ENCODE measurements around the gene ARHGEF39. TPM values are rescaled to one million over a fixed set of nuclear protein-coding genes. Genes with fewer than 3 reads are reported as not detected.
"Not testable (repeated sequence)": the region's sequence is repeated elsewhere in the genome, so short reads cannot be mapped to it uniquely, and the experiment has no call there.

ARHGEF39 gene
- total RNA-seq, 2 experiments from 2014 or later, result 11.8 to 13.5 TPM

DNA sequence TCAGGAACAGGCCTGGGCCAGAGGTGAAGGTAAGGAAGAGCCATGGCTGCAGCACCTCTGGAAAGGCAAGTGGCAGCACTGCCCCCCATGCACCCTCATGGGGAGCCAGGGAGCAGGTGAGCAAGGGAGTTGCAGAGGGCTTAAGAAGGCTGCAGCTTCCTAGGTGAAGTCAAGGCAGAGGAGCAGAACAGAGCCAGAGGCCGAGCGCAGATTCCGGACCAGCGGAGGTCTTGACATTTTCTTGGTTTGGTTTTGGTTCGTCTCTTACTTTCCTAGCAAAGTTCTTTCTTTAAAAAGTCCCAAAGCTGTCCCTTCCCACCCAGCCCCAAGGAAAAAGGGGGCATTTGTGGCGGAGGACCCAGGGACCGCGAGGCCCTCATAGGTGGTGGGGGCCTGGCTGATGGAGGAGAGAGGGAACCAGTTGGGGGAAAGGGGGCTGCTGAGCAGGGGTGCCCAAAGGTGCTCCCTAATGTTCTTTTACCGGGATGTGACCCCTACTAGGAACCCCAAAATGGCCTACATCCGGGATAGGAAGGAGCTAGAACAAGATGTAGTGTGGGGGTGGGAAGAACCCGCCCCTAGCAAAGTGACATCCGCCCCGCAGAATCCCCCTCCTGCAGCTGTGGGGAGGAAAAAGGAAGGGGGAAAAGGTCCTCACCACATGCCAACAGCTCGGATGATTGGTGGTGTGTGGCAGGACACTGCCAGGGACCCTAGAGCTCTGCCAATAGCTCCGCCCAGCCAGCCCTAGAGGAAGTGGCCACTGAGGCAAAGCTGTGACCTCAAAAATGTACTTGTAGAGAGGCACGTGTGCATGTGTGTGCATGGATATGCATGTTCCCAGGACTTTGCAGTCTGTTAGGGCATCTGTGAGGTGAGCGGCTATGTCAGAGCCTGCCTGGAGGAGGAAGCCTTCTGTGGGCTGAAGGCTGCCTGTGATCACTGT is 45.9 kb downstream of the ARHGEF39 start:
- H3K4me3 Mint-ChIP-seq, result peak overlapping the region; percentile 42
- peaks cover 45% of the 10 kb centered on the region for H3K4me1 Mint-ChIP-seq
- H3K9me3 Mint-ChIP-seq, result no peaks in the 10 kb centered on the region
- H3K27me3 Mint-ChIP-seq, result peaks cover 7% of the 10 kb centered on the region
- DNase-seq, result peak; percentile 52
- H3K36me3 Mint-ChIP-seq (ENCODE audit: low read depth), result peaks cover 4% of the 10 kb centered on the region
- H3K27ac Mint-ChIP-seq, result peak overlapping the region; percentile 85
- ChIA-PET POLR2A (interaction anchor here (0.6 kb wide), 1 partner anchor 14 kb away, joined by 8 read pairs; no protein-coding TSS in a partner anchor), CTCF (interaction anchor here (1.0 to 8.0 kb wide), 10 partner anchors 9 to 263 kb away, joined by 4 to 98 read pairs (median 8); partner anchors contain the start of gene TESK1)

GRCh38 chr9:35618325-35618727 is 46.7 kb downstream of the ARHGEF39 start, which contains the start of gene CD72:
Gene CD72 (minus strand): TSS chr9:35618413. CDS start chr9:35618303, 110 bp downstream.
- Mint-ChIP-seq H3K4me1 (peaks cover 45% of the 10 kb centered on the region), H3K36me3 (ENCODE audit: low read depth) (peaks cover 4% of the 10 kb centered on the region), H3K27ac (peak within 1 kb of the TSS; percentile 85), H3K4me3 (peak within 1 kb of the TSS; percentile 75), H3K9me3 (no peaks in the 10 kb centered on the region), H3K27me3 (peaks cover 9% of the 10 kb centered on the region)
- ChIA-PET POLR2A (no interaction called here), CTCF (interaction anchor here (1.4 to 8.0 kb wide), 4 partner anchors 10 to 264 kb away, joined by 4 to 98 read pairs (median 16); no protein-coding TSS in a partner anchor)
- DNase-seq, result no peak

DNA sequence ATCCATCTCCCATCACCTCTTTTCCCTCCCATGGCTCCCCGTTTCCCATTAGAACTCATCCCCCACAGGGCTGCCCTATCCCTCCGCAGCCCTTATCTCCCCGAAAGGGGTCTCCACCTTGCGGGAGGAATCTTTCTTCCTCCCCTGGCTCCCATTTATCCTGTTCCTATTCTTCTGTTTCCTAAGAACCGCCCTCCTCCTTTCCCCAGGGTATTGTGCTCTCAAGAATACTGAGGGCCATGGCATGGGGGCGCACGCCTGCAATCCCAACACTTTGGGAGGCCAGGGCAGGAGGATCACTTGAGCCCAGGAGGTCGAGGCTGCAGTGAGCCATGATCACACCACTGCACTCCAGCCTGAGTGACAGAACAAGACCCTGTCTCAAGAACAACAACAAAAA is 47.4 kb downstream of the ARHGEF39 start:
- DNase-seq, result no peak
- ChIA-PET POLR2A (no interaction called here), CTCF (interaction anchor here (1.1 to 10.5 kb wide), 6 partner anchors 9 to 110 kb away, joined by 3 to 98 read pairs (median 16); partner anchors contain the start of genes SIT1 and TESK1)
- Mint-ChIP-seq H3K27me3 (peaks cover 11% of the 10 kb centered on the region), H3K36me3 (ENCODE audit: low read depth) (peaks cover 4% of the 10 kb centered on the region), H3K4me3 (peak overlapping the region; percentile 75), H3K9me3 (no peaks in the 10 kb centered on the region), H3K27ac (peak overlapping the region; percentile 85), H3K4me1 (peaks cover 45% of the 10 kb centered on the region)

DNA sequence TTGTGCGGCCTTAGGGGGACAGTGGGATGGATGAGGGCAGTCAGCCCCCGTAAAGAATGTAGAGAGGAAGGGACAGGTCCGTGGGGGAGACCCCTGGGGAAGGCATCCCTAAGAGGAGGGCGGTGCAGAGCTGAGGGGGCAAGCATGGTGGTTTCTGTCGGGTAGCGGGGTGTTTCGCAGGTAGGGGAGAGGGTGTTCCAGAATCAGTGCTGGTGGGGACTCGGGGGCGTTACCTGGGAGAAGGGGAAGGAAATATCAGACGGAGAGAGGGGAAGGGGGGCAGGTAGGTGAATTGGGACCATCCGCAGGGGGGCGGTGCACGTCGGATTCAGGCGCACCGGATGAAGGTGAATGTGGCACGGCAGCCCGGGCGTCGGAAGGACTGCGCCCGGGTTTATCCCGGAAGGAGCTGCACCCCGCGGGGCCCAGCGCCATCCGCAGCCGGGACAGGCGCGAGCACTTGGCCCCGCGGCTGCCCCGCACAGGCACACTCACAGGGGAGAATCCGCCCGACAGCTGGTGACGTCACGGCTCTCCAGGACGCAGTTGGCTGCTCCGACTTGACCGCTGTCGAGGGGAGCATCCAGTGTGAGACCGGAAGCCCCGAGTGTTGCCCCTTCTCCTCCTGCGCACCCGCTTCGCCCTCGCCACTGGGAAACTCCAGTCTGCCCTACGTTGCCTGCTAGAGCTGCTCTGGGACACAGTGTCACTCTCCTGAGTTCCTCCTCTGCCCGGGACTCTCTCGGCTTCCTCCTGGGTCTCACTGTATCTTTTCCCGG is 48.1 kb downstream of the ARHGEF39 start:
- Mint-ChIP-seq H3K27me3 (peaks cover 11% of the 10 kb centered on the region), H3K27ac (peak overlapping the region; percentile 85), H3K4me3 (peak overlapping the region; percentile 75), H3K36me3 (ENCODE audit: low read depth) (peaks cover 4% of the 10 kb centered on the region), H3K4me1 (peaks cover 45% of the 10 kb centered on the region), H3K9me3 (no peaks in the 10 kb centered on the region)
- ChIA-PET CTCF (interaction anchor here (1.1 to 10.5 kb wide), 6 partner anchors 8 to 111 kb away, joined by 3 to 98 read pairs (median 16); partner anchors contain the start of genes SIT1 and TESK1), POLR2A (interaction anchor here (0.6 kb wide), 1 partner anchor 110 kb away, joined by 3 read pairs; no protein-coding TSS in a partner anchor)
- peak; percentile 65 for DNase-seq

GRCh38 chr9:35615981-35616680 is 48.9 kb downstream of the ARHGEF39 start:
- Mint-ChIP-seq H3K4me3 (peak overlapping the region; percentile 75), H3K36me3 (ENCODE audit: low read depth) (peaks cover 4% of the 10 kb centered on the region), H3K4me1 (peaks cover 52% of the 10 kb centered on the region), H3K27me3 (peaks cover 11% of the 10 kb centered on the region), H3K9me3 (no peaks in the 10 kb centered on the region), H3K27ac (peak overlapping the region; percentile 85)
- no peak for DNase-seq
- POLR2A ChIA-PET, result no interaction called here
- CTCF ChIA-PET, result interaction anchor here (1.1 to 10.5 kb wide), 6 partner anchors 7 to 112 kb away, joined by 3 to 98 read pairs (median 16); partner anchors contain the start of genes SIT1 and TESK1

DNA sequence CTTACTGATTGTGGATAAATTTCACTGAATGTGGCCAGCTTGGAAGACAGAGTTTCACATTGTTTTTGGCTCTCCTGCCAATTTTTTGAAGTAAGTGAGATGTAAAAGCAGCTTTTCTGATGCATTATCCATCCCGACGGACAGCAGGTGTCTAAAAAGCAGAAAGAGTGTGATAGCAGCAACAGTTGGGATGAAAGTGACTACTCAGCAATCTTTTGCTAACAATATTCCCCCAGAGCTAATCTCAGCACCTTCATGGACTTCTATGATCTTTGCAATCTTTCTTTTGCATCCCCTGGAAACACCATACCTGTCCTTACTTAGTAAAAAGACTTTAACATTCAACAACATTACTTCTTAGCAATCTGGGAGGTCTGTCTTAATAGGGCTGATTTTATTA is 52.2 kb downstream of the ARHGEF39 start:
- no peak overlapping the region for H3K27ac Mint-ChIP-seq
- DNase-seq, result no peak
- POLR2A ChIA-PET, result no interaction called here
- no peak overlapping the region for H3K4me3 Mint-ChIP-seq
- peaks cover 7% of the 10 kb centered on the region for H3K36me3 Mint-ChIP-seq (ENCODE audit: low read depth)
- H3K9me3 Mint-ChIP-seq, result no peaks in the 10 kb centered on the region
- CTCF ChIA-PET, result interaction anchor here (0.6 to 10.5 kb wide), 11 partner anchors 8 to 263 kb away, joined by 3 to 98 read pairs (median 4); partner anchors contain the start of genes ARHGEF39, CCDC107, RMRP and SIT1
- H3K4me1 Mint-ChIP-seq, result peaks cover 26% of the 10 kb centered on the region
- peaks cover 11% of the 10 kb centered on the region for H3K27me3 Mint-ChIP-seq

GRCh38 chr9:35612066-35612465 is 52.9 kb downstream of the ARHGEF39 start:
- DNase-seq; H3K27ac Mint-ChIP-seq; H3K9me3 Mint-ChIP-seq; POLR2A ChIA-PET; H3K4me3 Mint-ChIP-seq; H3K36me3 Mint-ChIP-seq (ENCODE audit: low read depth): not testable (repeated sequence)
- Mint-ChIP-seq H3K27me3 (peaks cover 11% of the 10 kb centered on the region), H3K4me1 (peaks cover 23% of the 10 kb centered on the region)
- CTCF ChIA-PET, result interaction anchor here (0.8 to 10.5 kb wide), 9 partner anchors 16 to 123 kb away, joined by 3 to 98 read pairs (median 4); partner anchors contain the start of genes ARHGEF39, RUSC2 and SIT1

GRCh38 chr9:35611230-35611797 is 53.7 kb downstream of the ARHGEF39 start:
- CTCF ChIA-PET, result interaction anchor here (0.7 to 10.5 kb wide), 21 partner anchors 9 to 271 kb away, joined by 3 to 98 read pairs (median 4); partner anchors contain the start of genes CCDC107, RUSC2, SIT1 and SPAG8
- Mint-ChIP-seq H3K27ac (no peak overlapping the region), H3K4me1 (peaks cover 23% of the 10 kb centered on the region), H3K9me3 (no peaks in the 10 kb centered on the region), H3K36me3 (ENCODE audit: low read depth) (peaks cover 4% of the 10 kb centered on the region), H3K4me3 (no peak overlapping the region), H3K27me3 (peaks cover 11% of the 10 kb centered on the region)
- POLR2A ChIA-PET, result interaction anchor here (0.6 to 1.8 kb wide), 2 partner anchors 35 to 90 kb away, joined by 5 to 9 read pairs; no protein-coding TSS in a partner anchor
- DNase-seq, result peak; percentile 61

DNA sequence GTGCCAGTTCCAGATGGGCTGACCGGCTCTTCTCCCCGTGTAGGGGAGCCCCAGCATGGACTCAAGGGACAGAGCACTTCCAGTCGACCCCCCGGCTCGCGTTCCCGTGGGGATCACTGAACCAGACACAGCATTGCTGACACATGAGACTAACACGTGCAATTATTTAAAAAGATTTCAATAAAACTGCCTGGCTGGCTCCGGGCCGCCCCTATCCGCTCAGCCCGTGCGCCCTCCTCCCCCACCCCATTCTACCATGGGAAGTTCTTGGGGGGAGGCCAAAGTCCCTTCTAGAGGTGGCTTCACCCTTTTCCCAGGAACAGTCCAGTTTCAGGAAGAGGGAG is 55.2 kb downstream of the ARHGEF39 start:
- DNase-seq, result no peak
- Mint-ChIP-seq H3K4me3 (no peak overlapping the region), H3K27ac (no peak overlapping the region), H3K9me3 (no peaks in the 10 kb centered on the region), H3K27me3 (peaks cover 9% of the 10 kb centered on the region), H3K36me3 (ENCODE audit: low read depth) (peaks cover 3% of the 10 kb centered on the region), H3K4me1 (peaks cover 21% of the 10 kb centered on the region)
- CTCF ChIA-PET, result interaction anchor here (1.2 to 10.5 kb wide), 6 partner anchors 10 to 121 kb away, joined by 3 to 92 read pairs (median 10); partner anchors contain the start of genes CCDC107, RMRP and SIT1
- POLR2A ChIA-PET, result no interaction called here
